ENCODE results near the gene LAMTOR2.
"Not testable (repeated sequence)": the region's sequence is repeated elsewhere in the genome, so short reads cannot be mapped to it uniquely, and the experiment has no call there.

The LAMTOR2 gene

GRCh38 chr1:156067262-156067661 is 12.7 kb downstream of the LAMTOR2 start:
- no peak overlapping the region for H3K27ac ChIP-seq
- no peaks in the 10 kb centered on the region for H3K27me3 ChIP-seq (ENCODE audit: insufficient read depth, low read depth)
- no peak overlapping the region for H3K9ac ChIP-seq
- H2AFZ ChIP-seq (ENCODE audit: low read depth), result no peak overlapping the region
- H4K20me1 ChIP-seq (ENCODE audit: insufficient read depth), result no peaks in the 10 kb centered on the region
- no peaks in the 10 kb centered on the region for H3K79me2 ChIP-seq (ENCODE audit: insufficient read depth, low read depth)
- H3K4me2 ChIP-seq, result no peak overlapping the region
- H3K4me1 ChIP-seq (ENCODE audit: low read depth, poor library complexity, severe bottlenecking), result peaks cover 9% of the 10 kb centered on the region
- no peaks in the 10 kb centered on the region for H3K36me3 ChIP-seq (ENCODE audit: insufficient read depth)
- no peak overlapping the region for H3K4me3 ChIP-seq (IDR thresholded peaks at IDR 0.05; ENCODE audit: insufficient read depth, low read depth, low read length)
- TF ChIP-seq, protein P1, sequence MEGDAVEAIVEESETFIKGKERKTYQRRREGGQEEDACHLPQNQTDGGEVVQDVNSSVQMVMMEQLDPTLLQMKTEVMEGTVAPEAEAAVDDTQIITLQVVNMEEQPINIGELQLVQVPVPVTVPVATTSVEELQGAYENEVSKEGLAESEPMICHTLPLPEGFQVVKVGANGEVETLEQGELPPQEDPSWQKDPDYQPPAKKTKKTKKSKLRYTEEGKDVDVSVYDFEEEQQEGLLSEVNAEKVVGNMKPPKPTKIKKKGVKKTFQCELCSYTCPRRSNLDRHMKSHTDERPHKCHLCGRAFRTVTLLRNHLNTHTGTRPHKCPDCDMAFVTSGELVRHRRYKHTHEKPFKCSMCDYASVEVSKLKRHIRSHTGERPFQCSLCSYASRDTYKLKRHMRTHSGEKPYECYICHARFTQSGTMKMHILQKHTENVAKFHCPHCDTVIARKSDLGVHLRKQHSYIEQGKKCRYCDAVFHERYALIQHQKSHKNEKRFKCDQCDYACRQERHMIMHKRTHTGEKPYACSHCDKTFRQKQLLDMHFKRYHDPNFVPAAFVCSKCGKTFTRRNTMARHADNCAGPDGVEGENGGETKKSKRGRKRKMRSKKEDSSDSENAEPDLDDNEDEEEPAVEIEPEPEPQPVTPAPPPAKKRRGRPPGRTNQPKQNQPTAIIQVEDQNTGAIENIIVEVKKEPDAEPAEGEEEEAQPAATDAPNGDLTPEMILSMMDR (conservative IDR thresholded peaks at IDR 0.05; ENCODE audit: low read depth, low read length), result no peak

DNA sequence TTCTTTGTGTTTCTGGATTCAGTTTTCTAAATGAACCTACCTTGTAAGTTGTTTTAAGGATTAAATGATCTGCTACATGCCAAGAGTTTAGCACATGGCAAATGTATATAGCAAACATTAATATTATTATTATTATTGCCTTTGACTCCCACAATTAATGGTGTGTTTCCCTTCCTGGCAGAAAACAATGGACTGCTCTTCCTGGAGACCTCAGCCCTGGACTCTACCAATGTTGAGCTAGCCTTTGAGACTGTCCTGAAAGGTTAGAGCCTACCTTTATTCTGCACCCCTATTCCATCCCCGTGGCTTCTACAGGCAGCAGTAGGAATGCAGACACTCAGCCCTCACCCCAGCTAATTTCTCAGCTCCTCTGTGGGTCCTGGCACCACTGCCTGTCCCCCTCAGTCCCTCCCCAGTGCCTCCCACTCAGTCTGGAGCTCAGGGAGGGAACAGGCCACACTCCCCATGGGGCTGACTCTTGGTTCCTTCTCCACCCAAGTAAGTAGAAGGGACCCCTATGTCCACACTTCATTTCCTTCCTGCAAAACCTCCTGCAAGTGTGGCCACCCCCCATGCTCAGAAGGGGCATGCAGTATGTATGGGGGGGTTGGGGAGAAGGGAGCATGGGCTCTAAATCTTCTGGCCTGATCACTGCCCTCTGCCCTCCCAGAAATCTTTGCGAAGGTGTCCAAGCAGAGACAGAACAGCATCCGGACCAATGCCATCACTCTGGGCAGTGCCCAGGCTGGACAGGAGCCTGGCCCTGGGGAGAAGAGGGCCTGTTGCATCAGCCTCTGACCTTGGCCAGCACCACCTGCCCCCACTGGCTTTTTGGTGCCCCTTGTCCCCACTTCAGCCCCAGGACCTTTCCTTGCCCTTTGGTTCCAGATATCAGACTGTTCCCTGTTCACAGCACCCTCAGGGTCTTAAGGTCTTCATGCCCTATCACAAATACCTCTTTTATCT is 15.2 kb downstream of the LAMTOR2 start:
- H3K4me3 ChIP-seq (IDR thresholded peaks at IDR 0.05; ENCODE audit: insufficient read depth, low read depth, low read length), result no peak overlapping the region
- H4K20me1 ChIP-seq (ENCODE audit: insufficient read depth), result no peaks in the 10 kb centered on the region
- H3K4me1 ChIP-seq (ENCODE audit: low read depth, poor library complexity, severe bottlenecking), result peaks cover 9% of the 10 kb centered on the region
- H3K9ac ChIP-seq, result no peak overlapping the region
- H3K79me2 ChIP-seq (ENCODE audit: insufficient read depth, low read depth), result no peaks in the 10 kb centered on the region
- H3K27ac ChIP-seq, result no peak overlapping the region
- no peak overlapping the region for H3K4me2 ChIP-seq
- H2AFZ ChIP-seq (ENCODE audit: low read depth), result no peak overlapping the region
- TF ChIP-seq, protein P1 (conservative IDR thresholded peaks at IDR 0.05; ENCODE audit: low read depth, low read length), result no peak
- no peaks in the 10 kb centered on the region for H3K27me3 ChIP-seq (ENCODE audit: insufficient read depth, low read depth)
- no peaks in the 10 kb centered on the region for H3K36me3 ChIP-seq (ENCODE audit: insufficient read depth)

- no peaks in the 10 kb centered on the region for H3K36me3 ChIP-seq (ENCODE audit: insufficient read depth)
- H3K4me2 ChIP-seq, result no peak overlapping the region
- H3K9ac ChIP-seq, result no peak overlapping the region
- no peak overlapping the region for H3K4me3 ChIP-seq (IDR thresholded peaks at IDR 0.05; ENCODE audit: insufficient read depth, low read depth, low read length)
- peaks cover 9% of the 10 kb centered on the region for H3K4me1 ChIP-seq (ENCODE audit: low read depth, poor library complexity, severe bottlenecking)
- TF ChIP-seq, protein P1 (conservative IDR thresholded peaks at IDR 0.05; ENCODE audit: low read depth, low read length), result no peak
- no peaks in the 10 kb centered on the region for H3K79me2 ChIP-seq (ENCODE audit: insufficient read depth, low read depth)
- no peaks in the 10 kb centered on the region for H3K27me3 ChIP-seq (ENCODE audit: insufficient read depth, low read depth)
- no peaks in the 10 kb centered on the region for H4K20me1 ChIP-seq (ENCODE audit: insufficient read depth)
- no peak overlapping the region for H2AFZ ChIP-seq (ENCODE audit: low read depth)
- no peak overlapping the region for H3K27ac ChIP-seq
Observed at GRCh38 chr1:156070548-156070947, 16.0 kb downstream of the LAMTOR2 start.

DNA sequence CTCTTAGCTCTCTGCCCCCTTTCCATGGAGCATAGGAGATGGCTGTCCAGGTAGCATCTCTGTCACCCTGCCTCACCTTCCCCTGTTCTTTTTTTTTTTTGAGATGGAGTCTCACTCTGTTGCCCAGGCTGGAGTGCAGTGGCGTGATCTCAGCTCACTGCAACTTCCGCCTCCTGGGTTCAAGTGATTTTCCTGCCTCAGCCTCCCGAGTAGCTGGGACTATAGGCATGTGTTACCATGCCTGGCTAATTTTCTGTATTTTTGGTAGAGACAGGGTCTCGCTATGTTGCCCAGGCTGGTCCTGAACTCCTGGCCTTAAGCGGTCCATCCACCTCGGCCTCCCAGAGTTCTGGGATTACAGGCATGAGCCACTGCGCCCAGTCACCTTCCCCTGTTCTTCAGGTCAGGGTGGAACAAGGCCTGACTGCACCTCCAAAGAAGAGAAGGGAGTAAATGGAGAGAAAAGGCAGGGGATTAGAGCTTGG is 16.8 kb downstream of the LAMTOR2 start:
- not testable (repeated sequence) for H3K79me2 ChIP-seq (ENCODE audit: insufficient read depth, low read depth); H3K4me1 ChIP-seq (ENCODE audit: low read depth, poor library complexity, severe bottlenecking); H4K20me1 ChIP-seq (ENCODE audit: insufficient read depth); H3K9ac ChIP-seq; H2AFZ ChIP-seq (ENCODE audit: low read depth); H3K27me3 ChIP-seq (ENCODE audit: insufficient read depth, low read depth); H3K4me2 ChIP-seq; H3K27ac ChIP-seq; H3K4me3 ChIP-seq (IDR thresholded peaks at IDR 0.05; ENCODE audit: insufficient read depth, low read depth, low read length); H3K36me3 ChIP-seq (ENCODE audit: insufficient read depth)

GRCh38 chr1:156072251-156072650 is 17.7 kb downstream of the LAMTOR2 start:
- no peak overlapping the region for H3K4me2 ChIP-seq
- no peak overlapping the region for H2AFZ ChIP-seq (ENCODE audit: low read depth)
- no peaks in the 10 kb centered on the region for H3K4me1 ChIP-seq (ENCODE audit: low read depth, poor library complexity, severe bottlenecking)

More at GRCh38 chr1:156072251-156072650, 17.7 kb downstream of the LAMTOR2 start:
- Histone ChIP-seq H4K20me1 (ENCODE audit: insufficient read depth) (no peaks in the 10 kb centered on the region), H3K36me3 (ENCODE audit: insufficient read depth) (no peaks in the 10 kb centered on the region), H3K27ac (no peak overlapping the region), H3K27me3 (ENCODE audit: insufficient read depth, low read depth) (no peaks in the 10 kb centered on the region), H3K4me3 (IDR thresholded peaks at IDR 0.05; ENCODE audit: insufficient read depth, low read depth, low read length) (no peak overlapping the region), H3K9ac (no peak overlapping the region), H3K79me2 (ENCODE audit: insufficient read depth, low read depth) (no peaks in the 10 kb centered on the region)
- TF ChIP-seq, protein P1 (conservative IDR thresholded peaks at IDR 0.05; ENCODE audit: low read depth, low read length), result no peak
